ENCODE measurements around the gene SYNGR1. TPM values are rescaled to one million over a fixed set of nuclear protein-coding genes. Genes with fewer than 3 reads are reported as not detected.
"Not testable (repeated sequence)": the region's sequence is repeated elsewhere in the genome, so short reads cannot be mapped to it uniquely, and the experiment has no call there.

SYNGR1 gene
- total RNA-seq, 1 experiment from 2014 or later: 9.0 TPM

DNA sequence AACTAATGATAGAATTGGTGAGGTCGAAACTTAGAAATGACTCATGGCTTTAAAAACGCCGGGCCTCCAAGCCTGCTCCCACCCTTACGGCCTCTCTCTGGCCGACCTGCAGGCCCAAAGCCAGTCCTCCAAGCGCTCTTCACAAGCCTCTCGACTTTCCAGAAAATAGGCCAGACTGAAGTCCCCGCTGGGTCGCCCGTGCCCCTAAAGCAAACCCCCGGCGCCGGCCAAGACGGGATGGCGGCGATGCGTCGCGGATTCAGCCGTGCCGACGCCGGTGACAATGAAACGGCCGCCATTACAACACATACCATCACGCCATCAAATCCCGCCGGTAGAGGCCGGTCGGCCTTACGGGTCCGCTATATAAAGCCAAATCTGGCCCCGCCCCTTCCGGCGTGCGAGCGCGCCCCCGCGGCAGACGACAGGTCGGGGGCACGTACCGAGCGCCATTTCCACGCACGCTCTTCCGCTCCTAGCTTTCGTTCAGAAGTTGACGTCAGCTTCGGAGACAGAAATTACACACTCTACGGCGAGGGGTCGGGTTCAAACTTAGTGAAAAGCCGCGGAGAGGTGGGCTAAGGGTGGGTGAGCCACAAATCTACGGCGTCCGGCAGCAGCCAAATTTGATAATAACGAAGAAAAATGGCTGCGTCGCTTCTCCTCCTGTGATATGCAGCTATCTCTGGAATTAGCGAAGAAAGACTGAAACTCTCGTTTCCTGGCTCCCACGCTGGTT, 30.3 kb upstream of the SYNGR1 start, which contains the start of gene RPL3:
TSS of gene RPL3 (minus strand) at position 340 of the 739 bp plus-strand sequence. CDS start at position 314, 26 bp downstream.
- DNase-seq (peak; percentile 94), ATAC-seq (peak; percentile 67)
- Histone ChIP-seq H3K9ac (ENCODE audit: low read length) (peak within 1 kb of the TSS; percentile 97), H3K9me3 (ENCODE audit: low read length) (no peaks in the 10 kb centered on the region), H3K79me2 (ENCODE audit: low read length) (peaks cover 50% of the 10 kb centered on the region), H3K36me3 (ENCODE audit: low read depth, low read length) (peaks cover 43% of the 10 kb centered on the region), H3K27ac (ENCODE audit: low read length) (peak within 1 kb of the TSS; percentile 93), H3K27me3 (ENCODE audit: low read length) (no peaks in the 10 kb centered on the region), H3K4me3 (ENCODE audit: low read length) (peak within 1 kb of the TSS; percentile 97), H3K4me1 (ENCODE audit: insufficient read depth, low read length) (peaks cover 16% of the 10 kb centered on the region), H4K20me1 (ENCODE audit: low read length) (peaks cover 46% of the 10 kb centered on the region), H3F3A (ENCODE audit: low read length, unreplicated experiment) (peaks cover 14% of the 10 kb centered on the region), H3K9me2 (replicated peaks; ENCODE audit: low read length) (no peaks in the 10 kb centered on the region), H3K4me2 (ENCODE audit: low read length) (peak within 1 kb of the TSS; percentile 99), H2AFZ (ENCODE audit: low read length) (peak within 1 kb of the TSS; percentile 85)
- TF ChIP-seq EZH2 (IDR thresholded peaks at IDR 0.05; ENCODE audit: low read length, unreplicated experiment) (no peak), EZH2phosphoT487 (IDR thresholded peaks at IDR 0.05; ENCODE audit: borderline replicate concordance, low read length) (no peak)
- TF ChIP-seq, protein P1, sequence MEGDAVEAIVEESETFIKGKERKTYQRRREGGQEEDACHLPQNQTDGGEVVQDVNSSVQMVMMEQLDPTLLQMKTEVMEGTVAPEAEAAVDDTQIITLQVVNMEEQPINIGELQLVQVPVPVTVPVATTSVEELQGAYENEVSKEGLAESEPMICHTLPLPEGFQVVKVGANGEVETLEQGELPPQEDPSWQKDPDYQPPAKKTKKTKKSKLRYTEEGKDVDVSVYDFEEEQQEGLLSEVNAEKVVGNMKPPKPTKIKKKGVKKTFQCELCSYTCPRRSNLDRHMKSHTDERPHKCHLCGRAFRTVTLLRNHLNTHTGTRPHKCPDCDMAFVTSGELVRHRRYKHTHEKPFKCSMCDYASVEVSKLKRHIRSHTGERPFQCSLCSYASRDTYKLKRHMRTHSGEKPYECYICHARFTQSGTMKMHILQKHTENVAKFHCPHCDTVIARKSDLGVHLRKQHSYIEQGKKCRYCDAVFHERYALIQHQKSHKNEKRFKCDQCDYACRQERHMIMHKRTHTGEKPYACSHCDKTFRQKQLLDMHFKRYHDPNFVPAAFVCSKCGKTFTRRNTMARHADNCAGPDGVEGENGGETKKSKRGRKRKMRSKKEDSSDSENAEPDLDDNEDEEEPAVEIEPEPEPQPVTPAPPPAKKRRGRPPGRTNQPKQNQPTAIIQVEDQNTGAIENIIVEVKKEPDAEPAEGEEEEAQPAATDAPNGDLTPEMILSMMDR (conservative IDR thresholded peaks at IDR 0.05; ENCODE audit: low read depth, low read length): no peak
- ChIA-PET CTCF (interaction anchor here (0.7 kb wide), 2 partner anchors 80 to 112 kb away, joined by 3 to 5 read pairs; partner anchors contain the start of gene TAB1), POLR2A (ENCODE audit: unreplicated experiment) (interaction anchor here (0.6 to 0.7 kb wide), 2 partner anchors 67 to 80 kb away, joined by 4 to 7 read pairs; partner anchors contain the start of gene TAB1)
- intact Hi-C loops (cut with micrococcal nuclease): loop anchor here (5.0 kb wide), 2 partner anchors 77 to 167 kb away; partner anchors contain the start of genes CBX7 and PDGFB
- no TSS peak for BruUV-seq (replicated peaks)

DNA sequence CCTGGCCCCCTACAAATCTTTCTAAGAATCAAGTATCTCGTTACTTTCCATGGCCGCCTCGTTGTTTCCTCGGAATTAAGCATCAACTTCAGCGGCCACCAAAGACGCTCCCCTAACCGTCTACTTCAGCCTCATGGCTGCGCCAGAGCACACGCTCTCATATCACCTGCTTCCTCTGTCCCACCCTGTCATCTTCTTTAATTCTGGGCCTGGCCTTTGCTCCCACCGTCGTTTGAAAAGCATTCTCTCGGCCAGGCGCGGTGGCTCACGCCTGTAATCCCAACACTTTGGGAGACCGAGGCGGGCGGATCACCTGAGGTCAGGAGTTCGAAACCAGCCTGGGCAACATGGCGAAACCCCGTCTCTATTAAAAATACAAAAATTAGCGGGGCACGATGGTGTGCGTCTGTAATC, 29.2 kb upstream of the SYNGR1 start:
- Histone ChIP-seq H3K4me2 (ENCODE audit: low read length) (peak overlapping the region; percentile 99), H3K9ac (ENCODE audit: low read length) (peak overlapping the region; percentile 97), H3K4me3 (ENCODE audit: low read length) (peak overlapping the region; percentile 97; the same call in 1 of the 2 replicates), H3K79me2 (ENCODE audit: low read length) (peaks cover 38% of the 10 kb centered on the region), H3K4me1 (ENCODE audit: insufficient read depth, low read length) (peaks cover 12% of the 10 kb centered on the region), H4K20me1 (ENCODE audit: low read length) (peaks cover 35% of the 10 kb centered on the region), H3K36me3 (ENCODE audit: low read depth, low read length) (peaks cover 31% of the 10 kb centered on the region)
- intact Hi-C loops (cut with micrococcal nuclease); ATAC-seq; H3K9me2 ChIP-seq (replicated peaks; ENCODE audit: low read length); DNase-seq; H2AFZ ChIP-seq (ENCODE audit: low read length); H3K27ac ChIP-seq (ENCODE audit: low read length); BruUV-seq (replicated peaks); H3F3A ChIP-seq (ENCODE audit: low read length, unreplicated experiment); H3K9me3 ChIP-seq (ENCODE audit: low read length); H3K27me3 ChIP-seq (ENCODE audit: low read length): not testable (repeated sequence)
- CTCF ChIA-PET: interaction anchor here (0.6 kb wide), 1 partner anchor 37 kb away, joined by 3 read pairs; no protein-coding TSS in a partner anchor
- POLR2A ChIA-PET (ENCODE audit: unreplicated experiment): interaction anchor here (0.6 kb wide), 2 partner anchors 23 to 71 kb away, joined by 3 read pairs; no protein-coding TSS in a partner anchor

DNA sequence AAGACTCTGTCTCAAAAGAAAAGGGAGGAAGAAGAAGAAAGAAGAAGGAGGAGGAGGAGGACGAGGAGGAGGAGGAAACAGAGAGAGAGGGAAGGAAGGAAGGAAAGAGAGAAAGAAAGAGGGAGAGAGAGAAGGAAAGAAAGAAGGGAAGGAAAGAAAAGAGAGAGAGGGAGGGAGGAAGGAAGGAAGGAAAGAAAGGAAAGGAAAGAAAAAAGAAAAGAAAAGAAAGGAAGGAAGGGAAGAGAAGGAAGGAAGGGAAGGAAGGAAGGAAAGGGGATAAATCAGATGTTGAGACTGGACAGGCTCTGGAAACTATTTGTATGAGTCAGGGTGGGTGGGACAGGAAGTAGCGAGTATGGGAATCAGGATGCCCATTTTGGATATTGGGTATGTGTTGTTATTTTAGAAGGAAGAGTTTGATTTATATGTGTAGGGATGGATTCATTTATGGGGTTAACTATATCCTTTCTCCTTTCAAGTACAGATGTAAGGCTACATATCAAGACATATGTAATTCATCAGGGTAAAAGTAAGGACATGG, 24.3 kb upstream of the SYNGR1 start:
- Histone ChIP-seq H3K27me3 (ENCODE audit: low read length) (no peaks in the 10 kb centered on the region), H3K36me3 (ENCODE audit: low read depth, low read length) (no peaks in the 10 kb centered on the region), H4K20me1 (ENCODE audit: low read length) (no peaks in the 10 kb centered on the region), H2AFZ (ENCODE audit: low read length) (no peak overlapping the region), H3K4me1 (ENCODE audit: insufficient read depth, low read length) (no peaks in the 10 kb centered on the region), H3K79me2 (ENCODE audit: low read length) (no peaks in the 10 kb centered on the region), H3K27ac (ENCODE audit: low read length) (no peak overlapping the region), H3K4me3 (ENCODE audit: low read length) (no peak overlapping the region), H3F3A (ENCODE audit: low read length, unreplicated experiment) (no peaks in the 10 kb centered on the region), H3K9ac (ENCODE audit: low read length) (no peak overlapping the region), H3K9me2 (replicated peaks; ENCODE audit: low read length) (no peaks in the 10 kb centered on the region), H3K4me2 (ENCODE audit: low read length) (no peak overlapping the region), H3K9me3 (ENCODE audit: low read length) (no peaks in the 10 kb centered on the region)
- ATAC-seq: peak; percentile 48; the same call in 1 of the 2 replicates
- ChIA-PET CTCF (no interaction called here), POLR2A (ENCODE audit: unreplicated experiment) (no interaction called here)
- no TSS peak for BruUV-seq (replicated peaks)
- TF ChIP-seq, protein P1 (conservative IDR thresholded peaks at IDR 0.05; ENCODE audit: low read depth, low read length): no peak
- TF ChIP-seq EZH2 (IDR thresholded peaks at IDR 0.05; ENCODE audit: low read length, unreplicated experiment) (no peak), EZH2phosphoT487 (IDR thresholded peaks at IDR 0.05; ENCODE audit: borderline replicate concordance, low read length) (no peak)
- DNase-seq: peak; percentile 48
- intact Hi-C loops (cut with micrococcal nuclease): no loop called here

Data from PC-3 (cell line).